ENCODE results near the gene DHRS7. TPM values are rescaled to one million over a fixed set of nuclear protein-coding genes. Genes with fewer than 3 reads are reported as not detected.
A peak's percentile ranks its signal among the peaks of the same experiment; 100 is the strongest.

The DHRS7 gene
- total and polyA plus RNA-seq, 2 donors (not counting 3 experiments of a cell fraction or from before 2014, with no cell fraction given) = 28.6 to 29.3 TPM

- H3K4me3 ChIP-seq (replicated peaks in 1 of 3; ENCODE audit: insufficient read depth in 1 of 3, low read depth in 1 of 3, low read length in 3 of 3) = no peak overlapping the region
- BruUV-seq (replicated peaks) = no TSS peak
- H4K20me1 ChIP-seq (replicated peaks; ENCODE audit: control insufficient read depth, extremely low read depth, insufficient read depth, low read length) = no peaks in the 10 kb centered on the region
- H3K9ac ChIP-seq (replicated peaks; ENCODE audit: extremely low read depth, insufficient read depth, low read length) = no peak overlapping the region
- no peak for TF ChIP-seq FOS (IDR thresholded peaks at IDR 0.05; ENCODE audit: borderline replicate concordance, insufficient read depth, low read length)
- dilution Hi-C loops (cut with MboI; ENCODE audit: extremely low pct_ligation_motif_present, low sequenced_read_pairs) (no loop called here), intact Hi-C loops (cut with micrococcal nuclease) (loop anchor here (1.0 to 5.0 kb wide), 5 partner anchors 20 to 553 kb away; partner anchors contain the start of gene DHRS7)
- H3K9me1 ChIP-seq (replicated peaks; ENCODE audit: control insufficient read depth, extremely low read depth, insufficient read depth, low read length) = no peaks in the 10 kb centered on the region
- H3K9me3 ChIP-seq (replicated peaks; ENCODE audit: control insufficient read depth, insufficient read depth, low read length) = no peaks in the 10 kb centered on the region
- no peak overlapping the region for H3K4me2 ChIP-seq (ENCODE audit: insufficient read depth, low read length)
- H3K27me3 ChIP-seq (ENCODE audit: control insufficient read depth in 2 of 2, insufficient read depth in 2 of 2, low read length in 2 of 2) = peaks cover 0 to 8% of the 10 kb centered on the region in 2 experiments
- POLR2A ChIA-PET = no interaction called here
- no peaks in the 10 kb centered on the region for H3K4me1 ChIP-seq (ENCODE audit: control insufficient read depth, extremely low read depth, insufficient read depth, low read length)
- DNase-seq (ENCODE audit: low read depth, low spot score) (no peak), FAIRE-seq (no peak)
- no peak overlapping the region for H2AFZ ChIP-seq (ENCODE audit: low read depth, low read length)
- H3K36me3 ChIP-seq (ENCODE audit: control insufficient read depth in 2 of 2, extremely low read depth in 1 of 2, insufficient read depth in 2 of 2, low read length in 2 of 2) = no peaks in the 10 kb centered on the region
- CTCF ChIA-PET = interaction anchor here (1.0 to 9.0 kb wide), 18 partner anchors 10 to 673 kb away, joined by 3 to 324 read pairs (median 8); no protein-coding TSS in a partner anchor
- H3K27ac ChIP-seq (ENCODE audit: insufficient read depth, low read depth, low read length) = no peak overlapping the region
- no peaks in the 10 kb centered on the region for H3K79me2 ChIP-seq (ENCODE audit: control insufficient read depth, insufficient read depth, low read length)
These were observed 19.8 kb upstream of the DHRS7 start for GRCh38 chr14:60184905-60185555.

- CTCF ChIA-PET = interaction anchor here (0.6 to 9.0 kb wide), 41 partner anchors 9 to 677 kb away, joined by 3 to 324 read pairs (median 4); partner anchors contain the start of genes CCDC175, DHRS7 and PCNX4
- Histone ChIP-seq H3K4me1 (ENCODE audit: control insufficient read depth, extremely low read depth, insufficient read depth, low read length) (no peaks in the 10 kb centered on the region), H3K9me3 (replicated peaks; ENCODE audit: control insufficient read depth, insufficient read depth, low read length) (no peaks in the 10 kb centered on the region), H2AFZ (ENCODE audit: low read depth, low read length) (peak overlapping the region; percentile 65), H4K20me1 (replicated peaks; ENCODE audit: control insufficient read depth, extremely low read depth, insufficient read depth, low read length) (no peaks in the 10 kb centered on the region), H3K9me1 (replicated peaks; ENCODE audit: control insufficient read depth, extremely low read depth, insufficient read depth, low read length) (no peaks in the 10 kb centered on the region), H3K4me3 (replicated peaks in 1 of 3; ENCODE audit: insufficient read depth in 1 of 3, low read depth in 1 of 3, low read length in 3 of 3) (peak overlapping the region; percentile 15 to 67 (median 22)), H3K4me2 (ENCODE audit: insufficient read depth, low read length) (peak overlapping the region; percentile 92), H3K27me3 (ENCODE audit: control insufficient read depth in 2 of 2, insufficient read depth in 2 of 2, low read length in 2 of 2) (peaks cover 0 to 8% of the 10 kb centered on the region in 2 experiments), H3K79me2 (ENCODE audit: control insufficient read depth, insufficient read depth, low read length) (no peaks in the 10 kb centered on the region), H3K9ac (replicated peaks; ENCODE audit: extremely low read depth, insufficient read depth, low read length) (no peak overlapping the region), H3K36me3 (ENCODE audit: control insufficient read depth in 2 of 2, extremely low read depth in 1 of 2, insufficient read depth in 2 of 2, low read length in 2 of 2) (no peaks in the 10 kb centered on the region), H3K27ac (ENCODE audit: insufficient read depth, low read depth, low read length) (no peak overlapping the region)
- intact Hi-C loops (cut with micrococcal nuclease) = loop anchor here (1.0 to 5.0 kb wide), 5 partner anchors 19 to 552 kb away; partner anchors contain the start of gene DHRS7
- POLR2A ChIA-PET = no interaction called here
- DNase-seq (ENCODE audit: low read depth, low spot score) = peak; percentile 74
- TF ChIP-seq CTCF (IDR thresholded peaks at IDR 0.05; ENCODE audit: extremely low read depth in 1 of 2, insufficient read depth in 1 of 2, low read depth in 1 of 2, low read length in 2 of 2) (peak; percentile 34 to 45), GATA2 (IDR thresholded peaks at IDR 0.05; ENCODE audit: insufficient read depth, insufficient read length, low read depth, low read length) (no peak)
- FAIRE-seq = peak; percentile 88
- dilution Hi-C loops (cut with MboI; ENCODE audit: extremely low pct_ligation_motif_present, low sequenced_read_pairs) = no loop called here
- no TSS peak for BruUV-seq (replicated peaks)
These were observed 19.1 kb upstream of the DHRS7 start for GRCh38 chr14:60184146-60184904.
